Fibroblast of pulmonary artery (primary cell): Measurements from ENCODE around the gene FILIP1.
"Not testable (repeated sequence)": the region's sequence is repeated elsewhere in the genome, so short reads cannot be mapped to it uniquely, and the experiment has no call there.

Experiments
- DNase-seq: peaks from one replicate; pipeline ENCODE4 v3.0.0-alpha.2; 2010; ENCODE audit warnings: low read depth
- H3K4me3 ChIP-seq: replicated peaks from 2 replicates; pipeline ENCODE4 v1.5.1; 2011; ENCODE audit warnings: low read depth, mild to moderate bottlenecking, control low read depth, low read length, moderate library complexity
- TF ChIP-seq, protein P1 (sequence below): IDR thresholded peaks from 2 replicates; pipeline ENCODE4 v1.5.1; 2011; ENCODE audit warnings: mild to moderate bottlenecking, control low read depth, low read length, inconsistent platforms; ENCODE audit errors: missing control alignments

FILIP1 gene

GRCh38 chr6:75444899-75445298 is 48.7 kb downstream of the FILIP1 start:
- DNase-seq, result no peak
- H3K4me3 ChIP-seq, result no peak overlapping the region
- TF ChIP-seq, protein P1, sequence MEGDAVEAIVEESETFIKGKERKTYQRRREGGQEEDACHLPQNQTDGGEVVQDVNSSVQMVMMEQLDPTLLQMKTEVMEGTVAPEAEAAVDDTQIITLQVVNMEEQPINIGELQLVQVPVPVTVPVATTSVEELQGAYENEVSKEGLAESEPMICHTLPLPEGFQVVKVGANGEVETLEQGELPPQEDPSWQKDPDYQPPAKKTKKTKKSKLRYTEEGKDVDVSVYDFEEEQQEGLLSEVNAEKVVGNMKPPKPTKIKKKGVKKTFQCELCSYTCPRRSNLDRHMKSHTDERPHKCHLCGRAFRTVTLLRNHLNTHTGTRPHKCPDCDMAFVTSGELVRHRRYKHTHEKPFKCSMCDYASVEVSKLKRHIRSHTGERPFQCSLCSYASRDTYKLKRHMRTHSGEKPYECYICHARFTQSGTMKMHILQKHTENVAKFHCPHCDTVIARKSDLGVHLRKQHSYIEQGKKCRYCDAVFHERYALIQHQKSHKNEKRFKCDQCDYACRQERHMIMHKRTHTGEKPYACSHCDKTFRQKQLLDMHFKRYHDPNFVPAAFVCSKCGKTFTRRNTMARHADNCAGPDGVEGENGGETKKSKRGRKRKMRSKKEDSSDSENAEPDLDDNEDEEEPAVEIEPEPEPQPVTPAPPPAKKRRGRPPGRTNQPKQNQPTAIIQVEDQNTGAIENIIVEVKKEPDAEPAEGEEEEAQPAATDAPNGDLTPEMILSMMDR, result no peak

DNA sequence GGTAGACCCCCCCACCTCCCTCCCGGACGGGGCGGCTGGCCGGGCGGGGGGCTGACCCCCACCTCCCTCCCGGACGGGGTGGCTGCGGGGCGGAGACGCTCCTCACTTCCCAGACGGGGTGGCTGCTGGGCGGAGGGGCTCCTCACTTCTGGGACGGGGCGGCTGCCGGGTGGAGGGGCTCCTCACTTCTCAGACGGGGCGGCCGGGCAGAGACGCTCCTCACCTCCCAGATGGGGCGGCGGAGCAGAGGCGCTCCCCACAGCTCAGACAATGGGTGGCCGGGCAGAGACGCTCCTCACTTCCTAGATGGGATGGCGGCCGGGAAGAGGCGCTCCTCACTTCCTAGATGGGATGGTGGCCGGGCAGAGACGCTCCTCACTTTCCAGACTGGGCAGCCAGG is 51.7 kb downstream of the FILIP1 start:
- H3K4me3 ChIP-seq, DNase-seq: not testable (repeated sequence)

DNA sequence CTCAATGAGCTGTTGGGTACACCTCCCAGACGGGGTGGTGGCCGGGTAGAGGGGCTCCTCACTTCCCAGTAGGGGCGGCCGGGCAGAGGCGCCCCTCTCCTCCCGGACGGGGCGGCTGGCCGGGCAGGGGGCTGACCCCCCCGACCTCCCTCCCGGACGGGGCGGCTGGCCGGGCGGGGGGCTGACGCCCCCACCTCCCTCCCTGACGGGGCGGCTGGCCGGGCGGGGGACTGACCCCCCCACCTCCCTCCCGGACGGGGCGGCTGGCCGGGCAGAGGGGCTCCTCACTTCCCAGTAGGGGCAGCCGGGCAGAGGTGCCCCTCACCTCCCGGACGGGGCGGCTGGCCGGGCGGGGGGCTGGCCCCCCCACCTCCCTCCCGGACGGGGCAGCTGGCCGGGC is 52.1 kb downstream of the FILIP1 start:
- not testable (repeated sequence) for DNase-seq, H3K4me3 ChIP-seq

GRCh38 chr6:75438442-75439116 is 55.0 kb downstream of the FILIP1 start:
- no peak overlapping the region for H3K4me3 ChIP-seq
- TF ChIP-seq, protein P1, result no peak
- peak; percentile 48 for DNase-seq

- no peak for DNase-seq
Measured at GRCh38 chr6:75438013-75438431, 55.6 kb downstream of the FILIP1 start.

DNA sequence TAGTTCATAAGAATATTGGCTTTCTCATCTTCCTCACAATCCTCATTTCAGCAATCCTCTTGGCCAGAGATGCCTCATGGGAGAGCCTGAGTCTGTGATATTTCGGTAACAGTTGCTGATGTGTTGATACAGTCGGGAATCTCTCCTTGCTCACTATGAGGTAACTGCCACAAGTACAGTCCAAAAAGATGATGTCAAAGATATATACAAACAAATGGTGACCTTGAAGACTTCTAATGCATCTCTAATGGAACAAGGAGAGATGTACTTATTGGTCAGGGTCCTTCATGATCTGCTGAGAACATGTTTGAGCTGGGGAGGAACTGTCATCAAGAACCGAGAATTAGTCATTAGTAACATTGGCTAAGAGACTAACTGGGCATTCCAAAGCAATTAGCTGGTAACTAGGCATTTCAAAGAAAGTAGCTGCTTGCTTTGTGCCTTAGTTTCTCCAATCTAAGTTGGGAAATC is 56.1 kb downstream of the FILIP1 start:
- no peak overlapping the region for H3K4me3 ChIP-seq
- DNase-seq, result peak; percentile 65
- TF ChIP-seq, protein P1, result no peak

More at GRCh38 chr6:75438013-75438431, 55.6 kb downstream of the FILIP1 start:
- no peak overlapping the region for H3K4me3 ChIP-seq
- TF ChIP-seq, protein P1, result no peak

- DNase-seq, result no peak
- no peak overlapping the region for H3K4me3 ChIP-seq
- TF ChIP-seq, protein P1, result no peak
Measured at GRCh38 chr6:75436869-75437268, 56.7 kb downstream of the FILIP1 start.

DNA sequence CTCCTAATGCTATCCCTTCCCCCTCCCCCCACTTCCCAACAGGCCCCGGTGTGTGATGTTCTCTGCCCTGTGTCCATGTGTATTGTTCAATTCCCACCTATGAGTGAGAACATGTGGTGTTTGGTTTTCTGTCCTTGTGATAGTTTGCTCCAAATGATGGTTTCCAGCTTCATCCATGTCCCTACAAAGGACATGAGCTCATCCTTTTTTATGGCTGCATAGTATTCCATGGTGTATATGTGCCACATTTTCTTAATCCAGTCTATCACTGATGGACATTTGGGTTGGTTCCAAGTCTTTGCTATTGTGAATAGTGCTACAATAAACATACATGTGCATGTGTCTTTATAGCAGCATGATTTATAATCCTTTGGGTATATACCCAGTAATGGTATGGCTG is 60.8 kb downstream of the FILIP1 start:
- not testable (repeated sequence) for H3K4me3 ChIP-seq, DNase-seq
